GM13977 (cell line): ENCODE data around the gene IL20.

Source experiments
- DNase-seq: peaks from one replicate; pipeline ENCODE4 v3.0.0; 2012; ENCODE audit warnings: low spot score
- in situ Hi-C: fragments of 300-500 bp; cut with MboI; formaldehyde crosslinking; loops from one replicate; pipeline ENCODE4 v1.12.0; 2022; ENCODE audit warnings: low sequenced_read_pairs, low pct_unique_long_range_greater_than_20kb, mixed read lengths, inconsistent platforms; ENCODE audit not compliant: unreplicated experiment
- TF ChIP-seq, protein P1 (sequence below): IDR thresholded peaks from 2 replicates; pipeline ENCODE4 v1.5.1; 2012; ENCODE audit warnings: mild to moderate bottlenecking, control low read depth; ENCODE audit not compliant: insufficient read depth; ENCODE audit errors: extremely low read depth, missing control alignments

The IL20 gene

DNA sequence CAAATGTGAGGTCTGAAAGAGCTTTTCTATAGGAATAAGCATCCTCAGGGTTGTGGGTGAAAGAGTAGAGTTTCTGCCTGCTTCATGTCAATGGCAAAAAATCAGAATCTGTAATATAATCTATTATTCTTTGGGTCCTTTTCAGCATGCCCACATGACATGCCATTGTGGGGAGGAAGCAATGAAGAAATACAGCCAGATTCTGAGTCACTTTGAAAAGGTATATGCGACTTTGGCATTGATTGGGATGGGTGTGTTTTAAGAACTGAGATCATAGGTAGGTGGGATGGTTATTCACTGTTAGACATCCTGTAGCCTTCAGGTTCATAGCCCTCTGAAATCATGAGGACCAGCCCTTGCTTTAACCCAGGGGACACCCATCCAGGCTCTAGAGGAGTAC is 1.8 kb downstream of the IL20 start:
- DNase-seq = no peak
- in situ Hi-C loops = no loop called here
- TF ChIP-seq, protein P1, sequence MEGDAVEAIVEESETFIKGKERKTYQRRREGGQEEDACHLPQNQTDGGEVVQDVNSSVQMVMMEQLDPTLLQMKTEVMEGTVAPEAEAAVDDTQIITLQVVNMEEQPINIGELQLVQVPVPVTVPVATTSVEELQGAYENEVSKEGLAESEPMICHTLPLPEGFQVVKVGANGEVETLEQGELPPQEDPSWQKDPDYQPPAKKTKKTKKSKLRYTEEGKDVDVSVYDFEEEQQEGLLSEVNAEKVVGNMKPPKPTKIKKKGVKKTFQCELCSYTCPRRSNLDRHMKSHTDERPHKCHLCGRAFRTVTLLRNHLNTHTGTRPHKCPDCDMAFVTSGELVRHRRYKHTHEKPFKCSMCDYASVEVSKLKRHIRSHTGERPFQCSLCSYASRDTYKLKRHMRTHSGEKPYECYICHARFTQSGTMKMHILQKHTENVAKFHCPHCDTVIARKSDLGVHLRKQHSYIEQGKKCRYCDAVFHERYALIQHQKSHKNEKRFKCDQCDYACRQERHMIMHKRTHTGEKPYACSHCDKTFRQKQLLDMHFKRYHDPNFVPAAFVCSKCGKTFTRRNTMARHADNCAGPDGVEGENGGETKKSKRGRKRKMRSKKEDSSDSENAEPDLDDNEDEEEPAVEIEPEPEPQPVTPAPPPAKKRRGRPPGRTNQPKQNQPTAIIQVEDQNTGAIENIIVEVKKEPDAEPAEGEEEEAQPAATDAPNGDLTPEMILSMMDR = no peak

DNA sequence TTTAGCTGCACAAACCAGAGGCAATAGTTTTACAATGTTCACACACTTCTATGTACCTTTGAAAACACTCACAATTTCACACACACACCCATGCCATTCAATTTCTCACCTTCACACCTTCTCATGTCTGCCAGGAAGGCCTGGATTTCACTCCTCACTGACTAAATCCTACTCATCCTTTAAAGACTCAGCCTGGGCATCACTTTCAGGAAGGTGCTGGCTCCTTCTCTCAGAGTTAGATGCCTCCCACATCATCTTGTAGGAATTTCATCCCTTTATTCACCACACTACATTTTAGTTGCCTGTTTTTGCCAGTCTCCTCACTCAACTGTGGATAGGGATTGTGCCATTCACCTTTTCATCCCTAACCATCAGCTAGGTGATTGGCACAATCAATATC is 2.3 kb downstream of the IL20 start:
- DNase-seq = no peak
- TF ChIP-seq, protein P1 = no peak
- in situ Hi-C loops = no loop called here

DNA sequence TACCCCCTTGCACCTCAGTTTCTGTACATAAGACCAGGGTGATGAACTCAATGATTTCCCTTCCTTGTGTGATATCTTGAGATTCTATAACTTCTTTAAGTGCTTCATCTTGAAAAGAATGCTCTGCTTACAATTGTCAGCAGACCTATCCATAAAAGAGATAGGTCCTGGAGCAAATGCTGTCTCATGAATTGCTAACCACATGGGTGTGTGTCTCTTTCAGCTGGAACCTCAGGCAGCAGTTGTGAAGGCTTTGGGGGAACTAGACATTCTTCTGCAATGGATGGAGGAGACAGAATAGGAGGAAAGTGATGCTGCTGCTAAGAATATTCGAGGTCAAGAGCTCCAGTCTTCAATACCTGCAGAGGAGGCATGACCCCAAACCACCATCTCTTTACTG is 2.8 kb downstream of the IL20 start:
- TF ChIP-seq, protein P1 = no peak

DNA sequence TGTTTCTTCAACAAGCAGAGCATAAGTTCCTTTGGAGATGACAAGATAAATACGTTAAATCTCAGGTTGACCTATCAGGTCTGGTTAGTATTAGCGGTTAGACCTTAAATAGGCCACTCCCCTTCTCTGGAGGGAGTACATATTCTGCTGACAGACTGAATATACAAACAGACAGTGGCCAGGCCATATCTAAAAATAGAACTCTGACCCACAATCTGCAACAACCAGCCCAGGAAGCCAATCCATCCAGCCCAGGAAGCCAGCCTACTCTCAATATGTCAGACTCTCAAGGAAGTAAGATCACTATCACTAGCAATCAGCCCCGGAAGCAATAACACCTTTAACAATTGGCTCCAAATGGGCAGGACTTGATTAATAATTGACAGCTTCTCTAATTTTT is 6.7 kb downstream of the IL20 start:
- DNase-seq = no peak
- in situ Hi-C loops = no loop called here
- TF ChIP-seq, protein P1 = no peak

More for the DNA sequence above, 2.8 kb downstream of the IL20 start:
- in situ Hi-C loops = no loop called here
- DNase-seq = no peak

DNA sequence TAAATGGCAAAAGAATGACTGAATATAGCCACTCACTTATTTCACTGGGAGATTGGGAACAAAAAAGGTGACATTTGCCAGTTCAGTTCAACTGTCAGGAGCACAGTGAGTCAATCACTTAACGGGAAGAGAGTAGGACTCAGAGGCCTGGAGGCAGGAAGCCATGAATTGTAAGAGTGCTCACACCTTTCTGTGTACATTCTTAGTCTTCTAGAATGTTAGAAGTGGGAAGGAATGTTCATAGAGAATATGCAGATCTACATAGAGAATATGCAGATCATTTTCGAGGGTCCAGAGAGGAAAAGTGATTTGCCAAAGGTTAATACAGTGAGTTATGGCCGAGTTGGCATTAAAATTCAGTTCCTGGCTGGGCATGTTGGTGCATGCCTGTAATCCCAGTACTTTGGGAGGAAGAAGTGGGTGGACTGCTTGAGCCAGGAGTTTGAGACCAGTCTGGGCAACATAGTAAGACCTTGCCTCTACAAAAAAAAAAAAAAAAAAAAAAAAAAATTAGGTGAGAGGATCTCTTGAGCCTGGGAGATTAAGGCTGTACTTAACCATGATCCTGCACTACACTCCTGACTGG is 8.3 kb downstream of the IL20 start:
- TF ChIP-seq, protein P1 = no peak
- in situ Hi-C loops = no loop called here
- no peak for DNase-seq

DNA sequence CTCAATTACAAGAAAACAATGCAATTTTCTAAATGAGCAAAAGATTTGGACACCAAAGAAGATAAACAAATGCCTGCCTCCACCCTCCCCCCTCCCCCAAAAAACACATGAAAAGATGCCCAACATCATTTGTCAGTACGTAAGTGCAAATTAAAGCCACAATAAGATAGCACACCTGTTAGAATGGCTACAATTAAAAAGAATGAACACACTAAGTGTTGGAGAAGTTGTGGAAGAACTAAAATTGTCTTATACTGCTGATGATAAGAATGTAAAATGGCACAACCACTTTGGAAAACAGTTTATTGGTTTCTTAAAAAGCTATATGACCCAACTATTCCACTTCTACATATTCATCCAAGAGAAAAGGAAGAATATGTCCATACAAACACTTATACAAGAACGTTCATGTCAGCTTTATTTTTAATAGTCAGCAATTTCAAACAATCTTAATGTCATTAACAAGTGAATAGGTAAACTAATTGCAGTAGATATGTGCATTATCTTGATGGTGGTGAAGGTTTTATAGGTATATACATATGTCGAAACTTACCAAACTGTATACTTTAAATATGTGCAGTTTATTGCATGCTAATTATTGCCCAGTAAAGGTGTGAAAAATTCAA is 10.4 kb downstream of the IL20 start:
- in situ Hi-C loops = no loop called here
- TF ChIP-seq, protein P1 = no peak
- DNase-seq = no peak
